GM10266 (cell line): ENCODE measurements around the gene RELCH.

ENCODE experiments used
- DNase-seq: peaks from one replicate; pipeline ENCODE4 v3.0.0; 2012; ENCODE audit errors: extremely low spot score
- CTCF ChIP-seq: IDR thresholded peaks from 2 replicates; pipeline ENCODE4 v1.5.1; 2012; ENCODE audit warnings: mild to moderate bottlenecking, low read depth; ENCODE audit not compliant: control insufficient read depth, insufficient read depth; ENCODE audit errors: missing control alignments

RELCH gene

GRCh38 chr18:62288665-62289008 is 101.6 kb downstream of the RELCH start:
- DNase-seq: no peak
- TF ChIP-seq CTCF: no peak

GRCh38 chr18:62289047-62289446 is 102.0 kb downstream of the RELCH start:
- DNase-seq: peak; percentile 11
- no peak for TF ChIP-seq CTCF

GRCh38 chr18:62294073-62294472 is 107.0 kb downstream of the RELCH start:
- no peak for TF ChIP-seq CTCF
- no peak for DNase-seq

- TF ChIP-seq CTCF: no peak
Observed at GRCh38 chr18:62300359-62300963, 113.4 kb downstream of the RELCH start.

GRCh38 chr18:62301322-62301721 is 114.3 kb downstream of the RELCH start:
- no peak for DNase-seq
- no peak for TF ChIP-seq CTCF

More at GRCh38 chr18:62300359-62300963, 113.4 kb downstream of the RELCH start:
- no peak for DNase-seq

- TF ChIP-seq CTCF: no peak
- no peak for DNase-seq
Observed at GRCh38 chr18:62312851-62313250, 125.8 kb downstream of the RELCH start.

GRCh38 chr18:62318228-62319180 is 131.4 kb downstream of the RELCH start:
- TF ChIP-seq CTCF: no peak
- DNase-seq: no peak
